RWPE2 (cell line): ENCODE measurements around the gene OPA1.

ENCODE experiments used
- ATAC-seq: fragments of 200-7000 bp; cut with Tn5 transposase; 3 replicates; pipeline ENCODE4 v1.9.1; 2021; ENCODE audit warnings: low read depth
- DNase-seq: peaks from one replicate; pipeline ENCODE4 v3.0.0-alpha.2; 2020; ENCODE audit warnings: low spot score
- H3K27ac ChIP-seq: fragments of 450-650 bp; 2 replicates; pipeline ENCODE4 v1.5.1; 2017; ENCODE audit warnings: mild to moderate bottlenecking; ENCODE audit not compliant: poor library complexity, severe bottlenecking
- H3K27me3 ChIP-seq: fragments of 250-450 bp; sonication (Bioruptor Pico); 2 replicates; pipeline ENCODE4 v1.5.1; 2021; ENCODE audit warnings: mild to moderate bottlenecking, moderate library complexity; ENCODE audit not compliant: insufficient read depth, poor library complexity, severe bottlenecking
- H3K36me3 ChIP-seq: fragments of 250-450 bp; sonication (Bioruptor Pico); 2 replicates; pipeline ENCODE4 v1.5.1; 2020; ENCODE audit warnings: low read depth, mild to moderate bottlenecking, moderate library complexity
- H3K4me1 ChIP-seq: fragments of 250-450 bp; sonication (Bioruptor Pico); 2 replicates; pipeline ENCODE4 v1.5.1; 2021; ENCODE audit warnings: mild to moderate bottlenecking, moderate library complexity; ENCODE audit not compliant: insufficient read depth, poor library complexity, severe bottlenecking
- H3K4me3 ChIP-seq: fragments of 250-450 bp; sonication (Bioruptor Pico); 2 replicates; pipeline ENCODE4 v1.5.1; 2021; ENCODE audit warnings: mild to moderate bottlenecking, moderate library complexity; ENCODE audit not compliant: severe bottlenecking
- H3K9me3 ChIP-seq: fragments of 250-450 bp; sonication (Bioruptor Pico); 2 replicates; pipeline ENCODE4 v1.5.1; 2021; ENCODE audit warnings: mild to moderate bottlenecking, moderate library complexity; ENCODE audit not compliant: severe bottlenecking
- TF ChIP-seq, protein P1 (sequence below): fragments of 450-650 bp; IDR thresholded peaks from one replicate; pipeline ENCODE4 v1.5.1; 2017; ENCODE audit warnings: mild to moderate bottlenecking, moderate library complexity; ENCODE audit not compliant: poor library complexity, severe bottlenecking

The OPA1 gene

DNA sequence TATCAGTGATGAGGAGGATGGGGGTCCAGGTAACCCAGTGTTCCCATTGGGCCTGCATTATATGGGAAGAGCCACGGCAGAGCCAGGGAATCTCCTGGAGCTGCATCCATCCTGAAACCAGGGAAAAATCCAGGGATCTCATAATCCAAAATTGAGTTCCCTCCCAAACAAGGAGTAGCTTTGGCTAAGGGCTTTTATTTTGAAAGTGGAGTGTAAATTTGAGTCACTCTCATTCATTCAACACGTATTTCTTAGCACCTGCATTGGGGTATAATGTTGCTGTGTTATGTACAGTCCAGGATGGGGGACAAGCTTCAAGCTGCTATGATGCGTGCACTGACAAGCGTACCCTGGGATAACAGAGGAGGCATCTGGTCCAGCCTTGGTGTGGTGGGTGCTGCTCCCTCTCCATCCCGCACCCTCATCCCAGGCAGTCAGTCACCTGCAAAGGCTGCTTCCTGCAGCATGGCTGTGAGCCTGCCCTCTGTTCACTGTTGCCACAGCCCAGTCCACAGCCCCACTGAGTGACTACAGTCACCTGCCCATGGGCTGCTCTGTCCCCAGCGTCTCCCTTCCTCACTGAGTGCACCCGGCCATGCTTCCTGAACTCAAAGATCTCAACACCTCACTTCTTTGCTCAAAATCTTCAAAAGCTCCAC lies 135.6 kb downstream of the OPA1 start:
- Histone ChIP-seq H3K27ac (no peak overlapping the region), H3K36me3 (no peaks in the 10 kb centered on the region), H3K4me1 (no peaks in the 10 kb centered on the region), H3K9me3 (no peaks in the 10 kb centered on the region), H3K4me3 (no peak overlapping the region), H3K27me3 (no peaks in the 10 kb centered on the region)
- DNase-seq, result no peak
- TF ChIP-seq, protein P1, sequence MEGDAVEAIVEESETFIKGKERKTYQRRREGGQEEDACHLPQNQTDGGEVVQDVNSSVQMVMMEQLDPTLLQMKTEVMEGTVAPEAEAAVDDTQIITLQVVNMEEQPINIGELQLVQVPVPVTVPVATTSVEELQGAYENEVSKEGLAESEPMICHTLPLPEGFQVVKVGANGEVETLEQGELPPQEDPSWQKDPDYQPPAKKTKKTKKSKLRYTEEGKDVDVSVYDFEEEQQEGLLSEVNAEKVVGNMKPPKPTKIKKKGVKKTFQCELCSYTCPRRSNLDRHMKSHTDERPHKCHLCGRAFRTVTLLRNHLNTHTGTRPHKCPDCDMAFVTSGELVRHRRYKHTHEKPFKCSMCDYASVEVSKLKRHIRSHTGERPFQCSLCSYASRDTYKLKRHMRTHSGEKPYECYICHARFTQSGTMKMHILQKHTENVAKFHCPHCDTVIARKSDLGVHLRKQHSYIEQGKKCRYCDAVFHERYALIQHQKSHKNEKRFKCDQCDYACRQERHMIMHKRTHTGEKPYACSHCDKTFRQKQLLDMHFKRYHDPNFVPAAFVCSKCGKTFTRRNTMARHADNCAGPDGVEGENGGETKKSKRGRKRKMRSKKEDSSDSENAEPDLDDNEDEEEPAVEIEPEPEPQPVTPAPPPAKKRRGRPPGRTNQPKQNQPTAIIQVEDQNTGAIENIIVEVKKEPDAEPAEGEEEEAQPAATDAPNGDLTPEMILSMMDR, result no peak
- ATAC-seq, result no peak

DNA sequence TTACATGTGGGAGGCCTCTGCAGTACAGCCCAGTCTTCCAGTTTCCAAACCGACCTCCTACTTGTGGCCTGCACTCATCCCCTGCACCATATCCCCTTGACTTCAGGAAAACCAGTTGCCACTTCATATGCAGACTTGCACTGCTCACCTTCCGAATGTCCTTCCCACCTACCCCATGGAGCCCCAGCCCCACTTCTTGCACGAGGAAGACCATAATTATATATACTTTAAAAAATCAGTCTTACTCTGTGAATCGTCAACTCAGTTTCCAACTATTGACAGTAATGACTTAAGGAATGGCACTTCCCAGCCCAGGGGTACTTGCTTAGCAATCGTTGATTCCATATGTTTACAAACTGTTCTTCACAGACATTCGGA lies 136.1 kb downstream of the OPA1 start:
- DNase-seq, result no peak
- H3K4me1 ChIP-seq, result no peaks in the 10 kb centered on the region

GRCh38 chr3:193729601-193730000 lies 136.6 kb downstream of the OPA1 start:
- Histone ChIP-seq H3K4me1 (no peaks in the 10 kb centered on the region), H3K4me3 (no peak overlapping the region), H3K36me3 (no peaks in the 10 kb centered on the region), H3K9me3 (no peaks in the 10 kb centered on the region), H3K27me3 (no peaks in the 10 kb centered on the region), H3K27ac (no peak overlapping the region)
- ATAC-seq (no peak), DNase-seq (no peak)
- TF ChIP-seq, protein P1, result no peak

More for the DNA sequence above, 136.1 kb downstream of the OPA1 start:
- Histone ChIP-seq H3K27me3 (no peaks in the 10 kb centered on the region), H3K36me3 (no peaks in the 10 kb centered on the region), H3K4me3 (no peak overlapping the region), H3K27ac (no peak overlapping the region), H3K9me3 (no peaks in the 10 kb centered on the region)
- TF ChIP-seq, protein P1, result no peak
- ATAC-seq, result no peak

DNA sequence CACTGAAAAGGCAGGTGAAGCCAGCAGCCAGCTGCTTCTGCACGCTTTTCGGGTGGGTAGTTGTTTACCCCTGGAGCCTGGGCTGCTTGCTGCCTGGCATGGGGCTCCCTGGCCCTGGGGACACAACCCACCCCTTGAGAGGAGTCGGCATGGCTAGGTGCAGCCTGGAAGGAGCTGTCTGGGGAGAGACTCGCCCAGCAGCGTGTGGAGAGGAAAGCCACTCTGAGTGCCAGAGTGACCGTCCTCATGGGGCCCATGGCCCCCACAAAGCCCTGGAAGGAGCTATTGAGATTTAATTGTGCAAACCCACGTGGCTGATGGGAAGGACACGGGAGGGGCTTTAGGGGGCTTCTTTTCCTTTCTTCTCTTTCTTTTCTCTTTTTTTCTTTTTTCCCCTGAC lies 137.5 kb downstream of the OPA1 start:
- no peaks in the 10 kb centered on the region for H3K27me3 ChIP-seq
- no peak overlapping the region for H3K4me3 ChIP-seq
- TF ChIP-seq, protein P1, result no peak
- H3K9me3 ChIP-seq, result no peaks in the 10 kb centered on the region
- ATAC-seq, result no peak
- DNase-seq, result no peak
- H3K36me3 ChIP-seq, result no peaks in the 10 kb centered on the region
- H3K4me1 ChIP-seq, result no peaks in the 10 kb centered on the region
- no peak overlapping the region for H3K27ac ChIP-seq

- no peak overlapping the region for H3K4me3 ChIP-seq
- TF ChIP-seq, protein P1, result no peak
- H3K27ac ChIP-seq, result no peak overlapping the region
- no peaks in the 10 kb centered on the region for H3K36me3 ChIP-seq
- no peaks in the 10 kb centered on the region for H3K9me3 ChIP-seq
- H3K4me1 ChIP-seq, result no peaks in the 10 kb centered on the region
- no peak for ATAC-seq
- DNase-seq, result no peak
- no peaks in the 10 kb centered on the region for H3K27me3 ChIP-seq
These were observed 138.0 kb downstream of the OPA1 start for GRCh38 chr3:193730976-193731375.
